ENCODE data around the gene ATP10A. TPM values are rescaled to one million over a fixed set of nuclear protein-coding genes. Genes with fewer than 3 reads are reported as not detected.

The ATP10A gene
- total RNA-seq, 1 experiment from 2014 or later, result 0.02 TPM

DNA sequence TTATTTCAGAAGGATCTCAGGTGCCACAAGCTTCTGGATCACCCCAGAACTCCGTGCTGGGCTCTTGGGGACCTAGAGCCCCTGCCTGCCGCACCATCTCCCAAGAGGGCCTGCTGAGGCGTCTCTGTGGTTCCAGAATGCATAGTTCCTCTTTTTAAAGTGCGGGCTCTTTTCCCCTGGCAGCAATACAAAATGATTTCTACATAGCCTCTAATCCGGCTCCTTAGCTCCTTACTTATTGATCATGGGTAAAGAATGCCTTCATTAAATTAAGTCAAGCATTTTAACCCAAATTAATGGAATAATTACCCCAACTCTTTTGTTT, 121.9 kb downstream of the ATP10A start (continued):
- TF ChIP-seq, protein P1, sequence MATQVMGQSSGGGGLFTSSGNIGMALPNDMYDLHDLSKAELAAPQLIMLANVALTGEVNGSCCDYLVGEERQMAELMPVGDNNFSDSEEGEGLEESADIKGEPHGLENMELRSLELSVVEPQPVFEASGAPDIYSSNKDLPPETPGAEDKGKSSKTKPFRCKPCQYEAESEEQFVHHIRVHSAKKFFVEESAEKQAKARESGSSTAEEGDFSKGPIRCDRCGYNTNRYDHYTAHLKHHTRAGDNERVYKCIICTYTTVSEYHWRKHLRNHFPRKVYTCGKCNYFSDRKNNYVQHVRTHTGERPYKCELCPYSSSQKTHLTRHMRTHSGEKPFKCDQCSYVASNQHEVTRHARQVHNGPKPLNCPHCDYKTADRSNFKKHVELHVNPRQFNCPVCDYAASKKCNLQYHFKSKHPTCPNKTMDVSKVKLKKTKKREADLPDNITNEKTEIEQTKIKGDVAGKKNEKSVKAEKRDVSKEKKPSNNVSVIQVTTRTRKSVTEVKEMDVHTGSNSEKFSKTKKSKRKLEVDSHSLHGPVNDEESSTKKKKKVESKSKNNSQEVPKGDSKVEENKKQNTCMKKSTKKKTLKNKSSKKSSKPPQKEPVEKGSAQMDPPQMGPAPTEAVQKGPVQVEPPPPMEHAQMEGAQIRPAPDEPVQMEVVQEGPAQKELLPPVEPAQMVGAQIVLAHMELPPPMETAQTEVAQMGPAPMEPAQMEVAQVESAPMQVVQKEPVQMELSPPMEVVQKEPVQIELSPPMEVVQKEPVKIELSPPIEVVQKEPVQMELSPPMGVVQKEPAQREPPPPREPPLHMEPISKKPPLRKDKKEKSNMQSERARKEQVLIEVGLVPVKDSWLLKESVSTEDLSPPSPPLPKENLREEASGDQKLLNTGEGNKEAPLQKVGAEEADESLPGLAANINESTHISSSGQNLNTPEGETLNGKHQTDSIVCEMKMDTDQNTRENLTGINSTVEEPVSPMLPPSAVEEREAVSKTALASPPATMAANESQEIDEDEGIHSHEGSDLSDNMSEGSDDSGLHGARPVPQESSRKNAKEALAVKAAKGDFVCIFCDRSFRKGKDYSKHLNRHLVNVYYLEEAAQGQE (IDR thresholded peaks at IDR 0.05; ENCODE audit: low read depth), result no peak
- TF ChIP-seq TCF7L2 (IDR thresholded peaks at IDR 0.05; ENCODE audit: borderline replicate concordance, extremely low read depth, insufficient read depth, insufficient read length) (no peak), POLR2AphosphoS5 (IDR thresholded peaks at IDR 0.05; ENCODE audit: low read depth, low read length) (no peak)

DNA sequence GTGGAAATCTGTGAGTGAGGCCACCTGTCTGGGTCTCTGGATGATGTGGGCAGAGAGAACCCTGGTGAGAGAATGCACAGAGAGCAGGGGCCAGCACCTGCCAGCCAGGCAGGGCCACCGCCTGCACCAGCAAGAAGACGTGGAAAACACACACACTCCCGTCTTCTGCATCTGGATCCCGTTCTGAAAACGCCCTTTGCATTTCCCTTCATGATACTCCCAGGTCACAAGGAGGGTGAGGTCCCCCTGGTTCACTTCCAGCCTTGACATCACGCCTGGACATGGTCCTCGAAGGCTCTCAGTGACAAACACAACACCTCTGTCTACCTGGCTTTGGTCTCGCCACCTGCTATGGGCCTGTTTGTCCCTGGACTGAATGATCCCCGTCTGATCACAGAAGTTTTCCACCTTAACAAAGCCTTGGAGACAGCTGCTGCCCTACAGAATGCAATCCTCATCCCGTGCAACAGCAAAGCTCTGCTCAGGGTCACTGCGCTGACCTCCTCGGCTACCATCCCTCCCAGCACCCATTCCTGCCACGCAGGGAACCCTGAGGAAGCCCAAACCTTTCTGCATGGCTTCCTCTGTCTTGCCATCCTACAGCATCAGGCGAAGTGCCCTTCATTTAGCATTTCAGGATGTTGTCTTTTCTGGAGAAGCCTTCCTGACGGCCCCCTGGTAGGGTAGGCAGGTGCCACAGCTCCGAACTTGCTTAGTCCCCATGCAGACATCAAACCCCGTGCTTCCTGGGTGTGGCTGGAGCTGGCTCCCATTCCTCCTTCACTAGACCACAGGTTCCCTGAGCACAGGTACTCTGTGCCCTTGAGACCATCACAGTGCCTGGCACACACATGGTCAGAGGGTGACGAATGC, 122.5 kb downstream of the ATP10A start:
- intact Hi-C loops (cut with micrococcal nuclease), result no loop called here
- Histone ChIP-seq H3K4me1 (ENCODE audit: control insufficient read depth in 1 of 2, insufficient read depth in 2 of 2, low read length in 2 of 2) (no peaks in the 10 kb centered on the region), H3K27ac (ENCODE audit: low read depth, low read length) (no peak overlapping the region), H3K9me3 (ENCODE audit: control insufficient read depth in 1 of 2, insufficient read depth in 1 of 2, low read depth in 1 of 2, low read length in 2 of 2) (peaks cover 8 to 25% of the 10 kb centered on the region in 2 experiments; a peak in 2 of 4 replicates), H4K20me1 (ENCODE audit: insufficient read depth) (no peaks in the 10 kb centered on the region), H3K4me3 (replicated peaks in 1 of 2; ENCODE audit: low read depth in 1 of 2, low read length in 2 of 2) (no peak overlapping the region), H3K4me2 (ENCODE audit: low read length) (no peak overlapping the region), H2AFZ (ENCODE audit: low read depth, low read length, poor library complexity, severe bottlenecking) (no peak overlapping the region), H3K36me3 (ENCODE audit: control insufficient read depth in 1 of 2, insufficient read depth in 2 of 2, low read length in 2 of 2) (no peaks in the 10 kb centered on the region), H3K79me2 (ENCODE audit: insufficient read depth, low read length) (no peaks in the 10 kb centered on the region), H3K9me2 (ENCODE audit: insufficient read depth) (no peaks in the 10 kb centered on the region), H3K9ac (ENCODE audit: low read length) (no peak overlapping the region), H3K27me3 (ENCODE audit: insufficient read depth, low read length) (no peaks in the 10 kb centered on the region)
- CTCF ChIA-PET, result no interaction called here
- POLR2A ChIA-PET, result no interaction called here
- no TSS peak for BruUV-seq (replicated peaks)
- ATAC-seq (no peak), DNase-seq (ENCODE audit: low read depth, low spot score) (no peak)
- RAD21 ChIA-PET (ENCODE audit: low non-redundant PET in 1 of 2, low total read pairs in 2 of 2, uncharacterized antibody in 2 of 2, unreplicated experiment in 2 of 2), result no interaction called here
- TF ChIP-seq SIN3A (IDR thresholded peaks at IDR 0.05; ENCODE audit: low read depth), result no peak
- TF ChIP-seq, protein P2, sequence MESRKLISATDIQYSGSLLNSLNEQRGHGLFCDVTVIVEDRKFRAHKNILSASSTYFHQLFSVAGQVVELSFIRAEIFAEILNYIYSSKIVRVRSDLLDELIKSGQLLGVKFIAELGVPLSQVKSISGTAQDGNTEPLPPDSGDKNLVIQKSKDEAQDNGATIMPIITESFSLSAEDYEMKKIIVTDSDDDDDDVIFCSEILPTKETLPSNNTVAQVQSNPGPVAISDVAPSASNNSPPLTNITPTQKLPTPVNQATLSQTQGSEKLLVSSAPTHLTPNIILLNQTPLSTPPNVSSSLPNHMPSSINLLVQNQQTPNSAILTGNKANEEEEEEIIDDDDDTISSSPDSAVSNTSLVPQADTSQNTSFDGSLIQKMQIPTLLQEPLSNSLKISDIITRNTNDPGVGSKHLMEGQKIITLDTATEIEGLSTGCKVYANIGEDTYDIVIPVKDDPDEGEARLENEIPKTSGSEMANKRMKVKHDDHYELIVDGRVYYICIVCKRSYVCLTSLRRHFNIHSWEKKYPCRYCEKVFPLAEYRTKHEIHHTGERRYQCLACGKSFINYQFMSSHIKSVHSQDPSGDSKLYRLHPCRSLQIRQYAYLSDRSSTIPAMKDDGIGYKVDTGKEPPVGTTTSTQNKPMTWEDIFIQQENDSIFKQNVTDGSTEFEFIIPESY (IDR thresholded peaks at IDR 0.05; ENCODE audit: extremely low read depth, insufficient replicate concordance, low read length), result no peak
- no peak for TF ChIP-seq EGR1 (IDR thresholded peaks at IDR 0.05; ENCODE audit: low read depth)
- TF ChIP-seq, protein P3, sequence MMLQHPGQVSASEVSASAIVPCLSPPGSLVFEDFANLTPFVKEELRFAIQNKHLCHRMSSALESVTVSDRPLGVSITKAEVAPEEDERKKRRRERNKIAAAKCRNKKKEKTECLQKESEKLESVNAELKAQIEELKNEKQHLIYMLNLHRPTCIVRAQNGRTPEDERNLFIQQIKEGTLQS (IDR thresholded peaks at IDR 0.05), result no peak
- no peak for TF ChIP-seq EZH2phosphoT487 (IDR thresholded peaks at IDR 0.05; ENCODE audit: borderline replicate concordance)
- TF ChIP-seq POLR2AphosphoS5 (IDR thresholded peaks at IDR 0.05; ENCODE audit: low read depth, low read length), result no peak
- TF ChIP-seq YY1 (IDR thresholded peaks at IDR 0.05; ENCODE audit: extremely low read depth, insufficient replicate concordance, low read depth, low read length), result no peak
- TF ChIP-seq RAD21 (IDR thresholded peaks at IDR 0.05; ENCODE audit: low read depth), result no peak
- no peak for TF ChIP-seq EZH2 (IDR thresholded peaks at IDR 0.05)
- no peak for TF ChIP-seq TCF7L2 (IDR thresholded peaks at IDR 0.05; ENCODE audit: borderline replicate concordance, extremely low read depth, insufficient read depth, insufficient read length)
- TF ChIP-seq, protein P1 (IDR thresholded peaks at IDR 0.05; ENCODE audit: low read depth), result no peak
- TF ChIP-seq POLR2A (IDR thresholded peaks at IDR 0.05; ENCODE audit: borderline replicate concordance, extremely low read depth, insufficient read depth, insufficient read length), result no peak
